Thymus (tissue), 11 donors: Measurements from ENCODE around the gene TCEA3. TPM values are rescaled to one million over a fixed set of nuclear protein-coding genes. Genes with fewer than 3 reads are reported as not detected.

Source experiments
- DNase-seq, 9 donors: peaks; one replicate each; pipeline ENCODE4 v3.0.0-alpha.2; 2013; ENCODE audit warnings: low spot score in 9 of 9, low read depth in 6 of 9, missing footprints in 1 of 9
- H3K27ac ChIP-seq, 2 donors: one replicate each; pipeline ENCODE4 v1.5.1; 2013; ENCODE audit warnings: control low read depth in 1 of 2, low read depth in 1 of 2, low read length in 1 of 2, mild to moderate bottlenecking in 1 of 2, moderate library complexity in 1 of 2
- H3K27me3 ChIP-seq, 2 donors: one replicate each; pipeline ENCODE4 v1.5.1; 2013; ENCODE audit warnings: low read length in 1 of 2; ENCODE audit not compliant: control insufficient read depth in 2 of 2, insufficient read depth in 1 of 2
- H3K36me3 ChIP-seq, 2 donors: one replicate each; pipeline ENCODE4 v1.5.1; 2013; ENCODE audit warnings: low read length in 1 of 2, mild to moderate bottlenecking in 1 of 2, moderate library complexity in 1 of 2; ENCODE audit not compliant: control insufficient read depth in 2 of 2, insufficient read depth in 2 of 2
- H3K4me1 ChIP-seq, 2 donors: one replicate each; pipeline ENCODE4 v1.5.1; 2013; ENCODE audit warnings: low read length in 2 of 2; ENCODE audit not compliant: control insufficient read depth in 2 of 2, insufficient read depth in 2 of 2
- H3K4me3 ChIP-seq, 2 donors: one replicate each; pipeline ENCODE4 v1.5.1; 2013; ENCODE audit warnings: low read length in 2 of 2, control low read depth in 1 of 2, mild to moderate bottlenecking in 1 of 2
- H3K9me3 ChIP-seq, 2 donors: one replicate each; pipeline ENCODE4 v1.5.1; 2013; ENCODE audit warnings: low read length in 1 of 2, mild to moderate bottlenecking in 1 of 2; ENCODE audit not compliant: control insufficient read depth in 2 of 2, insufficient read depth in 1 of 2
- WGBS: extraction: QIAGEN DNeasy Blood & Tissue Kit; methylation state at CpG from one replicate; pipeline ENCODE4 v1.1.7; 2013; 5-methylcytosine and 5-hydroxymethylcytosine counted together
- polyA plus RNA-seq: library from polyadenylated mRNA; stranded (reverse); fragments of 200-250 nt; gene quantifications from one replicate; pipeline ENCODE4 v1.2.3, GENCODE V29; 2013
- total RNA-seq: library from RNA; stranded (reverse); fragments of 120-200 nt; gene quantifications from one replicate; pipeline ENCODE4 v1.2.4, GENCODE V29; 2013
- donor health status: healthy.

TCEA3 gene
- total and polyA plus RNA-seq, 2 donors, result 3.0 to 5.5 TPM

DNA sequence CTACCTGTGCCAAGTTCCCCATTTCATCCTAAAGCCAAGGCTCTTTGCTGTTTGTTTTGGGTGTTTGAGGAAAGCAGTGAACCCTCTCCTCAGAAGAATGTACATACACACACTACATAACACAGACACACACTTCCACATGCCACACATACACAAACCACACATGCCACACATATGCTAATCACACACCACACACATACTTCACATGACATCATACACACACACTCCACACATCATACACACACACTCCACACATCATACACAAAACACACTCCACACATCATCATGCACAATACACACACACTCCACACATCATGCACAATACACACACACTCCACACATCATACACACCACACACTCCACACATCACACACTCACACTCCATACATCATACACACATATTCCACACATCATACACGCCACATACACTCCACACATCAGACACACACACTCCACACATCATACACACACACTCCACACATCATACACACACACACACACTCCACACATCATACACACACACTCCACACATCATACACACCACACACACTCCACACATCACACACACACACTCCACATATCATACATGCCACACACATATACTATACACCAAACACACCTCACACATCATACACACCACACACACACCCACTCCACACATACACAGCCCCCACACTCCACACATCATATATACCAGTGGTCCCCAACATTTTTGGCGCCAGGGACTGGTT, 32.3 kb downstream of the TCEA3 start:
- Histone ChIP-seq H3K27ac (no peak overlapping the region), H3K9me3 (no peaks in the 10 kb centered on the region), H3K4me1 (no peaks in the 10 kb centered on the region), H3K27me3 (peaks cover 0 to 3% of the 10 kb centered on the region in 2 donors), H3K36me3 (no peaks in the 10 kb centered on the region), H3K4me3 (no peak overlapping the region)
- no peak for DNase-seq
- WGBS, result 90% methylated on average over 2 of the region's 2 CpGs

- Histone ChIP-seq H3K9me3 (no peaks in the 10 kb centered on the region), H3K4me1 (no peaks in the 10 kb centered on the region), H3K27ac (no peak overlapping the region), H3K4me3 (no peak overlapping the region), H3K36me3 (no peaks in the 10 kb centered on the region), H3K27me3 (no peaks in the 10 kb centered on the region)
- no peak for DNase-seq
- 67% methylated on average over 9 of the region's 9 CpGs for WGBS
Measured at GRCh38 chr1:23389837-23390321, 34.7 kb downstream of the TCEA3 start.

- H3K27ac ChIP-seq, result no peak overlapping the region
- peaks cover 0 to 7% of the 10 kb centered on the region in 2 donors for H3K4me1 ChIP-seq
- DNase-seq, result no peak
- no peaks in the 10 kb centered on the region for H3K36me3 ChIP-seq
- H3K27me3 ChIP-seq, result no peaks in the 10 kb centered on the region
- H3K4me3 ChIP-seq, result no peak overlapping the region
- H3K9me3 ChIP-seq, result no peaks in the 10 kb centered on the region
- 97% methylated on average over 8 of the region's 8 CpGs for WGBS
Measured at GRCh38 chr1:23387494-23387893, 37.1 kb downstream of the TCEA3 start.

GRCh38 chr1:23385119-23385621, 39.4 kb downstream of the TCEA3 start:
- H3K27me3 ChIP-seq, result no peaks in the 10 kb centered on the region
- H3K4me3 ChIP-seq, result no peak overlapping the region
- 94% methylated on average over 14 of the region's 14 CpGs for WGBS
- peaks cover 0 to 7% of the 10 kb centered on the region in 2 donors for H3K4me1 ChIP-seq
- no peaks in the 10 kb centered on the region for H3K36me3 ChIP-seq
- no peak for DNase-seq
- H3K9me3 ChIP-seq, result no peaks in the 10 kb centered on the region
- no peak overlapping the region for H3K27ac ChIP-seq

DNA sequence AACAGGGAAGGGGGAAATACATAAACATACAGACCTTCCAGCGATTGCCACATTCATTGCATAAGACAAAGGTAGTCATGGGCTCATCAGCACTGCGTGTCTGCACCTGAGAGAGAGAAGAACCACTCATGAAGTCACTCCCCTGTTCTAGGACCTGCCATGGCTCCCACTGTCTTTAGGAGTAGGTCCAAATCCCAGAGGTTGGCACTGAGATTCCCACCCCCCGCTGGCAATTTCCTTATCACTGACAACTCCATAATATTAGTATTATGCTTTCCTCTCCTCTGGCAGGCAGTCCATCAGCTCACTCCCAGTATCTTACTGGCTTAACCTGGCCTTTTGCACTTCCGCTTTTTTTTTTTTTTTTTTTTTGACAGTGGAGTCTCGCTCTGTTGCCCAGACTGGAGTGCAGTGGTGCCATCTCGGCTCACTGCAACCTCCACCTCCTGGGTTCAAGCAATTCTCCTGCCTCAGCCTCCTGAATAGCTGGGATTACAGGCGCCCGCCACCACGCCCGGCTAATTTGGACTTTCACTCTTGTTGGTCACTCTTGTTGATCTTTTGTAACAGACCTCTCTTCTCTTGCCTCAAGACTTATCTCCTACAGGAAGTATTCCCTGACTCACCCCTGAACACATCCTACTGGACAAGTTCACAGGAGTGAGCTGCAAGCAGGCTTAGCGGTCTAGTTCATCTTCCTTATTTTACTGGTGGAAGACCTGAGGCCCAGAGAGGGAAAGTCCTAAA, 40.1 kb downstream of the TCEA3 start:
- no peak for DNase-seq
- Histone ChIP-seq H3K9me3 (no peaks in the 10 kb centered on the region), H3K36me3 (no peaks in the 10 kb centered on the region), H3K4me3 (no peak overlapping the region), H3K4me1 (peaks cover 0 to 7% of the 10 kb centered on the region in 2 donors), H3K27ac (no peak overlapping the region), H3K27me3 (no peaks in the 10 kb centered on the region)
- 87% methylated on average over 11 of the region's 11 CpGs for WGBS

GRCh38 chr1:23383577-23384311, 40.8 kb downstream of the TCEA3 start:
- WGBS, result 87% methylated on average over 8 of the region's 8 CpGs
- H3K27ac ChIP-seq, result peak overlapping the region in 1 of 2 donors; percentile 31

GRCh38 chr1:23381233-23381885, 43.2 kb downstream of the TCEA3 start:
- H3K4me1 ChIP-seq, result peaks cover 0 to 7% of the 10 kb centered on the region in 2 donors
- WGBS, result 86% methylated on average over 5 of the region's 5 CpGs
- DNase-seq, result no peak

More at GRCh38 chr1:23383577-23384311, 40.8 kb downstream of the TCEA3 start:
- H3K4me1 ChIP-seq, result peaks cover 0 to 7% of the 10 kb centered on the region in 2 donors
- H3K36me3 ChIP-seq, result no peaks in the 10 kb centered on the region
- no peak for DNase-seq
- no peaks in the 10 kb centered on the region for H3K27me3 ChIP-seq
- H3K9me3 ChIP-seq, result no peaks in the 10 kb centered on the region
- H3K4me3 ChIP-seq, result no peak overlapping the region

DNA sequence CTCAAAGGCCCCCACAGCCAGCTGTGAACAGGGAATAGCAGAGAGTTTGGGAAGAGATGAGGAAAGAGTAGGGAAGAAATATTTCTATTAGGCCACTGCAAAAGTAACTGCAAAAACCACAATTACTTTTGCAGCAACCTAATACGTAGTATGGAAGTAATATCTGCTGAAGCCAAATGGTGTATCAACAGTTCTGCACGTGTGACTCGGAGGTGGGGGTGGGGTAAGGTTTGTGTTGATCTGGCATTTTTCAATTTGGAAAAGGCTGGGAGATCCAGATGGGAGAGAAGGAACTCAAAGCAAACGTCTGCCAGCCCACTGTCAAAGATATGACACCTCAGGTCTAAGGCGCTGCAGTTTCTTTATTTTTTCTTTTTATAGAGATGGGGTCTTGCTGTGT, 43.8 kb downstream of the TCEA3 start:
- no peak for DNase-seq
- WGBS, result 67% methylated on average over 5 of the region's 5 CpGs
- Histone ChIP-seq H3K27ac (no peak overlapping the region), H3K27me3 (no peaks in the 10 kb centered on the region), H3K36me3 (no peaks in the 10 kb centered on the region), H3K9me3 (no peaks in the 10 kb centered on the region), H3K4me3 (no peak overlapping the region), H3K4me1 (peaks cover 0 to 7% of the 10 kb centered on the region in 2 donors)

More at GRCh38 chr1:23381233-23381885, 43.2 kb downstream of the TCEA3 start:
- Histone ChIP-seq H3K27ac (no peak overlapping the region), H3K36me3 (no peaks in the 10 kb centered on the region), H3K9me3 (no peaks in the 10 kb centered on the region), H3K4me3 (no peak overlapping the region), H3K27me3 (no peaks in the 10 kb centered on the region)
